IPS-11a (cell line): ENCODE results near the gene MOCS2.

Source experiments
- H3K4me3 ChIP-seq: one replicate; pipeline ENCODE4 v1.5.1; 2013; ENCODE audit warnings: low read depth, low read length, control low read depth

The MOCS2 gene

GRCh38 chr5:53055365-53055764 is 54.2 kb downstream of the MOCS2 start:
- H3K4me3 ChIP-seq, result no peak overlapping the region

- H3K4me3 ChIP-seq, result no peak overlapping the region
Measured at GRCh38 chr5:53053364-53053763, 56.2 kb downstream of the MOCS2 start.

GRCh38 chr5:53052499-53052898 is 57.1 kb downstream of the MOCS2 start:
- H3K4me3 ChIP-seq, result no peak overlapping the region

- no peak overlapping the region for H3K4me3 ChIP-seq
Measured at GRCh38 chr5:53048248-53048647, 61.3 kb downstream of the MOCS2 start.
